Bone marrow (tissue), 2 donors: ENCODE measurements around the gene RASD2.

ENCODE experiments used
- DNase-seq, 2 donors: peaks; one replicate each; lab custom pipeline; 2025; lab: John Stamatoyannopoulos, UW

Gene RASD2

GRCh38 chr22:35582861-35583670 is 42.4 kb downstream of the RASD2 start:
- peak; percentile 25 for DNase-seq

GRCh38 chr22:35586771-35587170 is 46.1 kb downstream of the RASD2 start:
- no peak for DNase-seq

GRCh38 chr22:35587447-35587870 is 46.8 kb downstream of the RASD2 start:
- DNase-seq: no peak

DNA sequence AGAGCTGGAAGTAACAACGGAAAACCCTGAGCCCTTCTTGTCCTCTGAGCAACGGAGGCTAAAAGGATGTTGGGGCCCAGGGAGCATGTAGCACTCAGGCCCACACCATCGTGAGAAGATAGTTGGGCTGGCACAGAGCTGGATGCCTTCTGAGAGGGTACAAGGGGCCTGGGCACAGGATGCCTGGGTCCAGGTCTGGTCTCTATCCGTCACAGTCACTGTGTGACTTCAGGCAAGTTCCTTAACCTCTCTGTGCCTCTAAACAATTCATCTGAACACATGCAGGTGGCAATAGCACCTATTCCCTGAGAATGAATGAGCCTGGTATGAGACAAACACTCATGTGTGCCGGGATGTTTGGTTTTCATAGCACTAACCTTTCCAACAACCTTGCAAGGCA is 47.3 kb downstream of the RASD2 start:
- DNase-seq: no peak

DNA sequence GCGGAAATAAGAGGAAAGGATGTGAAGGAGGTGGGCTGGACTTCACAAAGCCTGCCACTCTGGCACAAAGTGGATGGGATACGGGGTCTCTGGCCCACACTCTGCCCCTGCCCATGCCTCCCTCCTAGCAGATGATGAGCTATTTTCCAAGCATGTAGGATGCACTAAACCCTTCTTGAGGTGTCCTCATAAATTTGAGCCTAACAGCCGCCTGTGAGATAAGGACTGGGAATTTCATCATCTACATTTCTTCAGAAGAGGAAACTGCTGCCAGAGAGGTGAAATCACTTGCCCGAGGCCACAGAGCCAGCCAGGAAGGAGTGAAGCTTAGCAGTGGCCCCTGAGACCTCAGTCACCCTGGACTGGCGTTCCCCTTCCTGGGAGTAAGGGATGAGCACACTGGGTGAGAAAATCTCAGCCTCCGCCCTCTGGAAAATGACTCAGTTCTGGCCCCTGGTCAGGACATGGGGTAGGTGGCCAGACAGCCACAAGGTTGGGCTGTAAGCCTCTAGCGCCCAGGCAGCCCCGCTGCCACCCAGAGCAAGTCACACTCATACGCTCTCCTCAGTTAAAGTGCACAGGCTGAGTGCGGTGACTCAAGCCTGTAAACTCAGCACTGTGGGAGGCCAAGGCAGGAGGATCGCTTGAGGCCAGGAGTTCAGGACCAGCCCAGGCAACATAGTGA is 48.6 kb downstream of the RASD2 start:
- DNase-seq: no peak

GRCh38 chr22:35589756-35590093 is 49.1 kb downstream of the RASD2 start:
- DNase-seq: no peak

GRCh38 chr22:35590634-35591295 is 50.1 kb downstream of the RASD2 start:
- DNase-seq: no peak

- DNase-seq: no peak
Observed at GRCh38 chr22:35591714-35592417, 51.2 kb downstream of the RASD2 start.

GRCh38 chr22:35592418-35592967 is 51.9 kb downstream of the RASD2 start:
- no peak for DNase-seq

- no peak for DNase-seq
Observed at GRCh38 chr22:35593071-35593890, 52.6 kb downstream of the RASD2 start.

DNA sequence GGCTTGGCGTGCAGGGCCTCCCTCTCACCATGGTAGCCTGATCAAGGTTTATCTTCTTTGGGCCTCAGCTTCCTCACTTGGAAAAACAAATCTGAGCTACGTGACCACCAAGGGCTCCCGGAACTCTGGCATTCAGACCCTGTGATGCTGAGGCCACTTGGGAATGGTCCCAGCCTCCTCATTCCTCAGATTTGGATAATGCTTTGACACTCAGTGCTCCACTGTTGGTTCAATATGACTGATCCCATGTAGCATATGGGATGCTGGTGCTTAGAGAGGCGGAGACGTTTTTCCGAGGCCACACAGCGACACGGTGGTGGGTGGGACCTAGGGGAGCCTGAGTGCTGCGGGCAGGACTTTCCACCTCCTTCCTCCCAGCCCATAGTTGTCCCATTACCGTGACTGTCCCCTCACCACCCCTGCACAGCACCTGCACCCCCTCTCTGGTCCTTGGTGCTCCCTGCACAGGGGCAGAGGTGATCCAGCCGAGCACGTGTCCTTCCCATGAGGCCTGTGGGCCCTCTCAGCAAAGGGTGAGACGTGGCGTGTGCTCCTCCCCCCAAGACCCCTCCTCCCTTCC is 53.4 kb downstream of the RASD2 start:
- no peak for DNase-seq

- DNase-seq: no peak
Observed at GRCh38 chr22:35594686-35595085, 54.1 kb downstream of the RASD2 start.

GRCh38 chr22:35596821-35597220 is 56.2 kb downstream of the RASD2 start:
- DNase-seq: no peak

- no peak for DNase-seq
Observed at GRCh38 chr22:35597692-35598395, 57.2 kb downstream of the RASD2 start.

DNA sequence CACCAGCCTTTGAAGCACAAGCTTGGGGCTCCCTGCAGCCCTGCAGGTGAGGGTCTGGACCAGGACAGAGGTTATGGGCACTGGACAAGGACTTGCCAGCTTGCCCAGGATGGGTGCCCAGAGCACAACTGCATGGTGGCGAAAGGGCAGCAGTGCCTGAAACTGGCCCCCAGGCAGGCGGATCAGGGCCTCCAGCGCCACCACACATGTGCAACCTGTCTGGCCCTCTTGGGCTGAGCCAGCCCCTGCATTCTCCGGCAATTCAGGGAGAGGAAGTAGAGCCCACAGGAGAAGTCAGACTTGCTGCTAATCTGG is 57.7 kb downstream of the RASD2 start:
- no peak for DNase-seq

DNA sequence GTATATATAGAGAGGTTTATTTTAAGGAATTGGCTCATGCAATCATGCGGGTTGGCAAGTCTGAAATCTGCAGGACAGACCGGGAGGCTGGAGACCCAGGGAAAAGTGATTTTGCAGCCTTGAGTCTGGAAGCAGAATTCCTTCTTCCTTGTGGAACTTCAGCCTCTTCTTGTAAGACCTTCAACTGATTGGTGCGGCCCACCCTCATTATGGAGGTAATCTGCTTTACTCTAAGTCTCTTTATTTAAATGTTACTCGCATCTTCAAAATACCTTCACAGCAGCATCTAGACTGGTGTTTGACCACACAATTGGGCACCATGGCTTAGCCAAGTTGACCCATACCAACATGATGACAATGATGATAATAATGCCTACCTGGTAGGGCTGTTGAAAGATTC is 58.7 kb downstream of the RASD2 start:
- DNase-seq: no peak

DNA sequence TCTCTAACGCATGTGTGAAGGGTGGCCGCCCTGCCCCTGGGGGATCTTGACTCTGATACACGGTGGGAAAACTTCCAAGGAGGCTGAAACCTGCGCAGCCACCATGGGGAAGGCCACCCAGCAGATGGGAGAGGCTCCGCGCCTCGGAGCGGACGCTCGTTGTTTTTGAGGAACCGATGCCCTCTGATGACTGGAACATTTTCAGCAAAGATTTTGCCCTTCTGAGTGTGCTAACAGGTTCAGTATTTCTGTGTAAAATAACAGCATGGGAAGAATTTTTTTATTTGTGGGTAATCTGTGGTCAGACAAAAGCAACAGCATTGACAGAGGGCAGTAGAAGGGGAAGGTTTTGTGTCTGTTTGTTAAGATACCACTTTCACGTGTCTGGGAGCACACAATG is 59.8 kb downstream of the RASD2 start:
- DNase-seq: no peak

- no peak for DNase-seq
Observed at GRCh38 chr22:35601013-35601580, 60.5 kb downstream of the RASD2 start.

- peak; percentile 9 to 32 for DNase-seq
Observed at GRCh38 chr22:35601743-35602615, 61.3 kb downstream of the RASD2 start.
